Breast epithelium (tissue), 3 donors: ENCODE data around the gene BLZF1.

Source experiments
- CTCF ChIP-seq, 3 donors: fragments of 450-650 bp; IDR thresholded peaks; one replicate each; pipeline ENCODE4 v1.5.1; 2016 to 2017; ENCODE audit warnings: antibody characterized with exemption in 3 of 3, mild to moderate bottlenecking in 3 of 3, moderate library complexity in 3 of 3
- POLR2A ChIP-seq: fragments of 450-650 bp; IDR thresholded peaks from one replicate; pipeline ENCODE4 v1.6.1; 2016; ENCODE audit warnings: antibody characterized with exemption, mild to moderate bottlenecking, moderate library complexity

- TF ChIP-seq POLR2A (no peak), CTCF (IDR thresholded peaks at IDR 0.05) (no peak)
Observed at GRCh38 chr1:169371404-169371803, 3.4 kb downstream of the BLZF1 start.
